K562 (cell line): ENCODE results near the gene HADH. TPM values are rescaled to one million over a fixed set of nuclear protein-coding genes. Genes with fewer than 3 reads are reported as not detected.

Experiments used
- ATAC-seq: fragments of 200-7000 bp; cut with Tn5 transposase; 3 replicates; pipeline ENCODE4 v1.9.1; 2020; ENCODE audit warnings: moderate library complexity
- BruUV-seq: library from RNA; stranded (reverse); fragments of 400-500 nt; replicated peaks from 2 replicates; lab custom pipeline; 2021; lab: Mats Ljungman, UMichigan
- CTCF ChIA-PET: fragments of 300-600 bp; formaldehyde crosslinking; extraction: SDS; loops from one replicate; lab custom pipeline; 2021; ENCODE audit warnings: low intra/inter-chr PET ratio; lab: Yijun Ruan, JAX
- POLR2A ChIA-PET: fragments of 300-600, 350-650 bp; sonication (Branson Sonifier 250); formaldehyde crosslinking; extraction: SDS; loops from one replicate; lab custom pipeline; 2021; ENCODE audit warnings: antibody characterized with exemption, inconsistent platforms; lab: Yijun Ruan, JAX
- DNase-seq, 4 experiments: peaks; one replicate each; pipeline versions ENCODE4 v3.0.0 to v3.0.0-alpha.2; 2011 to 2018; ENCODE audit warnings: low spot score in 3 of 4, mixed read lengths in 3 of 4; ENCODE audit errors: extremely low read depth in 1 of 4
- FAIRE-seq: peaks from 2 replicates; lab custom pipeline; 2011; peaks lifted over from hg19 to GRCh38; lab: Jason Lieb, UNC
- H2AFZ ChIP-seq: 2 replicates; pipeline ENCODE4 v1.6.0; 2011; ENCODE audit warnings: low read depth, low read length, control low read depth, inconsistent platforms
- H3K27ac ChIP-seq: fragments of 200-600 bp; 3 replicates; pipeline ENCODE4 v1.8.0; 2011; ENCODE audit warnings: low read depth, mild to moderate bottlenecking, control low read depth, inconsistent platforms, low read length, moderate library complexity, mixed read lengths; ENCODE audit errors: extremely low read depth
- H3K27me3 ChIP-seq, 2 experiments: fragments of 300-600 bp in 1 of 2; 2 replicates in 1 of 2; 3 replicates in 1 of 2; pipeline versions ENCODE4 v1.6.0 to v1.8.0; 2011; ENCODE audit warnings: inconsistent platforms in 2 of 2, low read length in 2 of 2, mild to moderate bottlenecking in 1 of 2, mixed read lengths in 1 of 2, moderate library complexity in 1 of 2; ENCODE audit not compliant: control insufficient read depth in 2 of 2, insufficient read depth in 2 of 2
- H3K36me3 ChIP-seq: fragments of 300-600 bp; 3 replicates; pipeline ENCODE4 v1.8.0; 2011; ENCODE audit warnings: mild to moderate bottlenecking, low read length, inconsistent platforms; ENCODE audit not compliant: control insufficient read depth, insufficient read depth
- H3K4me1 ChIP-seq, 2 experiments: fragments of 200-600 bp in 1 of 2; replicated peaks in 1 of 2; 2 replicates in 1 of 2; 3 replicates in 1 of 2; pipeline versions ENCODE4 v1.5.1 to v1.8.0; 2011; ENCODE audit warnings: inconsistent platforms in 2 of 2, low read length in 2 of 2, mild to moderate bottlenecking in 1 of 2, mixed read lengths in 1 of 2, moderate library complexity in 1 of 2; ENCODE audit not compliant: control insufficient read depth in 2 of 2, insufficient read depth in 2 of 2
- H3K4me2 ChIP-seq: 2 replicates; pipeline ENCODE4 v1.6.1; 2011; ENCODE audit warnings: low read length, control low read depth, inconsistent platforms, mixed read lengths; ENCODE audit not compliant: insufficient read depth
- H3K4me3 ChIP-seq: fragments of 200-600 bp; sonication (generic), shearing (Covaris generic); 2 replicates; pipeline ENCODE4 v1.5.1; 2016; ENCODE audit warnings: control low read depth, inconsistent platforms
- H3K79me2 ChIP-seq: fragments of 200-600 bp; 3 replicates; pipeline ENCODE4 v1.8.0; 2011; ENCODE audit warnings: low read length, inconsistent platforms; ENCODE audit not compliant: control insufficient read depth, insufficient read depth
- H3K9ac ChIP-seq, 2 experiments: 2 replicates each; pipeline versions ENCODE4 v1.6.0 to v1.6.1; 2011; ENCODE audit warnings: low read depth in 2 of 2, low read length in 2 of 2, control low read depth in 1 of 2, inconsistent platforms in 1 of 2, mild to moderate bottlenecking in 1 of 2, mixed read lengths in 1 of 2; ENCODE audit not compliant: insufficient read depth in 1 of 2
- H3K9me1 ChIP-seq: one replicate; pipeline ENCODE4 v1.6.0; 2011; ENCODE audit warnings: inconsistent platforms, mild to moderate bottlenecking, low read length, moderate library complexity; ENCODE audit not compliant: control insufficient read depth, insufficient read depth
- H3K9me3 ChIP-seq: replicated peaks from 2 replicates; pipeline ENCODE4 v1.5.1; 2011; ENCODE audit warnings: low read depth, low read length, inconsistent platforms; ENCODE audit not compliant: control insufficient read depth, insufficient read depth
- H4K20me1 ChIP-seq: replicated peaks from 2 replicates; pipeline ENCODE4 v1.6.1; 2011; ENCODE audit warnings: low read length, inconsistent platforms, mixed read lengths; ENCODE audit not compliant: control insufficient read depth, insufficient read depth
- BCL6 ChIP-seq: fragments of 250-450 bp; sonication (Bioruptor Pico); IDR thresholded peaks from 2 replicates; pipeline ENCODE4 v1.4.0; 2020
- ILK ChIP-seq: fragments of 450-650 bp; IDR thresholded peaks from 2 replicates; pipeline ENCODE4 v1.6.1; 2016; ENCODE audit warnings: missing genetic modification characterization, low read depth, mild to moderate bottlenecking, missing compliant biosample characterization, moderate library complexity, borderline replicate concordance
- KLF1 ChIP-seq: fragments of 450-650 bp; IDR thresholded peaks from 2 replicates; pipeline ENCODE4 v1.6.1; 2016; ENCODE audit warnings: missing genetic modification characterization, missing compliant biosample characterization
- PHF8 ChIP-seq: fragments of 200-600 bp; sonication (generic); IDR thresholded peaks from 2 replicates; pipeline ENCODE4 v1.6.1; 2012; ENCODE audit warnings: mixed run types, mild to moderate bottlenecking, inconsistent platforms, low read length, moderate library complexity, borderline replicate concordance
- PKNOX1 ChIP-seq: fragments of 450-650 bp; IDR thresholded peaks from 2 replicates; pipeline ENCODE4 v1.6.1; 2016
- POLR2B ChIP-seq: fragments of 450-650 bp; IDR thresholded peaks from 2 replicates; pipeline ENCODE4 v1.6.1; 2018; ENCODE audit warnings: low read depth; ENCODE audit not compliant: partially characterized antibody
- SAFB2 ChIP-seq: fragments of 200-400 bp; formaldehyde crosslinking; IDR thresholded peaks from 2 replicates; pipeline ENCODE4 v1.6.1; 2018; ENCODE audit warnings: borderline replicate concordance, low read length, low read depth, moderate library complexity; ENCODE audit not compliant: severe bottlenecking
- SMARCC2 ChIP-seq: fragments of 450-650 bp; IDR thresholded peaks from 2 replicates; pipeline ENCODE4 v1.6.1; 2017; ENCODE audit warnings: antibody characterized with exemption, moderate library complexity, mild to moderate bottlenecking, low read depth
- THAP12 ChIP-seq: fragments of 250-450 bp; sonication (Bioruptor Pico); IDR thresholded peaks from 2 replicates; pipeline ENCODE4 v1.9.0; 2021; ENCODE audit warnings: mild to moderate bottlenecking, inconsistent platforms
- ZNF165 ChIP-seq: fragments of 250-450 bp; sonication (Bioruptor Pico); IDR thresholded peaks from 2 replicates; pipeline ENCODE4 v1.4.0; 2020; ENCODE audit warnings: borderline replicate concordance
- ZNF224 ChIP-seq: sonication (generic); formaldehyde crosslinking; IDR thresholded peaks from 2 replicates; pipeline ENCODE4 v1.8.0; 2022; ENCODE audit warnings: mild to moderate bottlenecking, missing genetic modification reagents
- ZNF444 ChIP-seq: fragments of 250-450 bp; sonication (Bioruptor Pico); IDR thresholded peaks from 2 replicates; pipeline ENCODE4 v1.4.0; 2020; ENCODE audit warnings: mild to moderate bottlenecking, moderate library complexity
- ZNF609 ChIP-seq: sonication (generic); formaldehyde crosslinking; IDR thresholded peaks from 2 replicates; pipeline ENCODE4 v1.8.1; 2023; ENCODE audit warnings: missing genetic modification reagents, mild to moderate bottlenecking, borderline replicate concordance
- WGBS: fragments of 100-300 bp; shearing (Covaris generic); methylation state at CpG from one replicate; pipeline ENCODE4 v1.1.6; 2016; ENCODE audit warnings: low coverage, mixed read lengths; ENCODE audit not compliant: insufficient coverage; ENCODE audit errors: missing lambda C conversion rate; 5-methylcytosine and 5-hydroxymethylcytosine counted together
- in situ Hi-C: fragments of 300-500 bp; cut with MboI; formaldehyde crosslinking; loops from 4 replicates; pipeline ENCODE4 v1.15.0; 2018; ENCODE audit warnings: inconsistent platforms, mixed read lengths
- intact Hi-C: fragments of 100-400 bp; cut with micrococcal nuclease; formaldehyde crosslinking; loops from 2 replicates; pipeline ENCODE4 v1.14.2; 2022
- polyA plus RNA-seq, 8 experiments: library from polyadenylated mRNA; depleted of rRNA in 4 of 8; stranded (reverse) in 5 of 8; unstranded in 3 of 8; fragments of >200 nt; fragmentation: Nextera tagmentation in 2 of 8; fragmentation: Illumina TruSeq in 1 of 8; extraction: Ambion mirVana in 2 of 8; extraction: Trizol in 1 of 8; gene quantifications; 2 replicates each; pipeline versions ENCODE4 v1.2.1 to v1.2.3, GENCODE V29; 2011 to 2014; ENCODE audit warnings: inconsistent platforms in 1 of 8, missing spikeins in 1 of 8
- total RNA-seq, 7 experiments: library from RNA; depleted of rRNA in 6 of 7; stranded (reverse); fragments of >200 nt in 6 of 7; fragmentation: Illumina TruSeq in 2 of 7; extraction: Trizol in 2 of 7; gene quantifications; 2 replicates each; pipeline versions ENCODE4 v1.2.1 to v1.2.3, GENCODE V29; 2011 to 2021; ENCODE audit warnings: low replicate concordance in 1 of 7

HADH gene
- total and polyA plus RNA-seq, 9 of the 15 experiments (the other 6 are each of a cell fraction or from before 2014, with no cell fraction given): 9.4 to 73.3 (median 32.8) TPM

- TF ChIP-seq THAP12 (CRISPR knock-in tag) (no peak), PHF8 (no peak), KLF1 (tag) (no peak)
Measured at GRCh38 chr4:108080747-108081146, 91.1 kb downstream of the HADH start (continued).

GRCh38 chr4:108081256-108081655, 91.6 kb downstream of the HADH start:
- Histone ChIP-seq H3K36me3 (peaks cover 28% of the 10 kb centered on the region; the same call in 2 of the 3 replicates), H3K79me2 (no peaks in the 10 kb centered on the region), H2AFZ (no peak overlapping the region), H3K4me1 (no peaks in the 10 kb centered on the region), H3K9me3 (no peaks in the 10 kb centered on the region), H3K9ac (no peak overlapping the region), H3K4me2 (no peak overlapping the region), H3K27me3 (no peaks in the 10 kb centered on the region), H3K9me1 (no peaks in the 10 kb centered on the region), H3K4me3 (no peak overlapping the region), H3K27ac (no peak overlapping the region), H4K20me1 (no peaks in the 10 kb centered on the region)
- CTCF ChIA-PET: no interaction called here
- BruUV-seq: no TSS peak
- ATAC-seq (no peak), FAIRE-seq (no peak), DNase-seq (no peak)
- intact Hi-C loops (no loop called here), in situ Hi-C loops (no loop called here)
- WGBS: 79% methylated on average over 16 of the region's 16 CpGs
- POLR2A ChIA-PET: no interaction called here
- TF ChIP-seq ZNF224 (no peak), ZNF444 (CRISPR knock-in tag) (no peak), ZNF165 (CRISPR knock-in tag) (no peak), ZNF609 (no peak), PKNOX1 (no peak), SMARCC2 (no peak), BCL6 (CRISPR knock-in tag) (no peak), ILK (tag) (no peak), SAFB2 (no peak), POLR2B (no peak)
